Endometrial microvascular endothelial cells (primary cell): ENCODE results near the gene POTEF. TPM values are rescaled to one million over a fixed set of nuclear protein-coding genes. Genes with fewer than 3 reads are reported as not detected.
"Not testable (repeated sequence)": the region's sequence is repeated elsewhere in the genome, so short reads cannot be mapped to it uniquely, and the experiment has no call there.

ENCODE experiments used
- in situ Hi-C: cut with HindIII; loops from 2 replicates; pipeline ENCODE4 v1.10.0; 2017; ENCODE audit warnings: low sequenced_read_pairs, low pct_unique_long_range_greater_than_20kb; ENCODE audit errors: inconsistent ontology term
- total RNA-seq: library from RNA; depleted of rRNA; stranded (reverse); fragments of >200 nt; gene quantifications from one replicate; pipeline ENCODE4 v1.2.3, GENCODE V29; 2015; ENCODE audit errors: inconsistent ontology term

The POTEF gene
- total RNA-seq, result not detected

- in situ Hi-C loops, result not testable (repeated sequence)
Measured at GRCh38 chr2:130129120-130129829, at the start of gene POTEF. Gene POTEF, minus strand, starts transcription at chr2:130129222. Its CDS starts 8,707 bp downstream, at chr2:130120515.

GRCh38 chr2:130174866-130175265 is 45.8 kb upstream of the POTEF start:
- in situ Hi-C loops, result not testable (repeated sequence)

- in situ Hi-C loops, result no loop called here
Measured at GRCh38 chr2:130169896-130170295, 40.9 kb upstream of the POTEF start.

GRCh38 chr2:130169163-130169562 is 40.1 kb upstream of the POTEF start:
- in situ Hi-C loops, result not testable (repeated sequence)

GRCh38 chr2:130166611-130167010 is 37.6 kb upstream of the POTEF start:
- in situ Hi-C loops, result not testable (repeated sequence)

GRCh38 chr2:130165293-130166016 is 36.4 kb upstream of the POTEF start:
- in situ Hi-C loops, result no loop called here

- in situ Hi-C loops, result no loop called here
Measured at GRCh38 chr2:130162968-130163367, 33.9 kb upstream of the POTEF start.

GRCh38 chr2:130162486-130162885 is 33.5 kb upstream of the POTEF start:
- in situ Hi-C loops, result not testable (repeated sequence)

GRCh38 chr2:130160838-130161705 is 32.0 kb upstream of the POTEF start:
- in situ Hi-C loops, result not testable (repeated sequence)

- in situ Hi-C loops, result no loop called here
Measured at GRCh38 chr2:130160131-130160530, 31.1 kb upstream of the POTEF start.

- in situ Hi-C loops, result not testable (repeated sequence)
Measured at GRCh38 chr2:130159376-130159775, 30.4 kb upstream of the POTEF start.

- in situ Hi-C loops, result no loop called here
Measured at GRCh38 chr2:130158631-130159030, 29.6 kb upstream of the POTEF start.

- in situ Hi-C loops, result not testable (repeated sequence)
Measured at GRCh38 chr2:130157825-130158514, 28.9 kb upstream of the POTEF start.

- in situ Hi-C loops, result not testable (repeated sequence)
Measured at GRCh38 chr2:130157354-130157753, 28.3 kb upstream of the POTEF start.

- in situ Hi-C loops, result no loop called here
Measured at GRCh38 chr2:130156624-130157004, 27.6 kb upstream of the POTEF start.

GRCh38 chr2:130155956-130156623 is 27.1 kb upstream of the POTEF start:
- in situ Hi-C loops, result not testable (repeated sequence)

- in situ Hi-C loops, result no loop called here
Measured at GRCh38 chr2:130154773-130155765, 26.0 kb upstream of the POTEF start.
